Osteocyte (in vitro differentiated cells): Measurements from ENCODE around the gene TBC1D5. TPM values are rescaled to one million over a fixed set of nuclear protein-coding genes. Genes with fewer than 3 reads are reported as not detected.
"Not testable (repeated sequence)": the region's sequence is repeated elsewhere in the genome, so short reads cannot be mapped to it uniquely, and the experiment has no call there.

Experiments
- DNase-seq: peaks from one replicate; pipeline ENCODE4 v3.0.0; 2021; ENCODE audit warnings: mixed read lengths; ENCODE audit not compliant: unreplicated experiment; ENCODE audit errors: extremely low spot score
- H3K27ac Mint-ChIP-seq: one replicate; pipeline ENCODE4 v1.8.0; 2021; ENCODE audit warnings: mild to moderate bottlenecking, mixed read lengths; ENCODE audit not compliant: unreplicated experiment
- H3K27me3 Mint-ChIP-seq: one replicate; pipeline ENCODE4 v1.8.0; 2021; ENCODE audit warnings: mixed read lengths; ENCODE audit not compliant: unreplicated experiment
- H3K36me3 Mint-ChIP-seq: one replicate; pipeline ENCODE4 v1.8.0; 2021; ENCODE audit warnings: mixed read lengths; ENCODE audit not compliant: unreplicated experiment
- H3K4me1 Mint-ChIP-seq: one replicate; pipeline ENCODE4 v1.8.0; 2021; ENCODE audit warnings: mixed read lengths; ENCODE audit not compliant: unreplicated experiment
- H3K4me3 Mint-ChIP-seq: one replicate; pipeline ENCODE4 v1.8.0; 2021; ENCODE audit warnings: mild to moderate bottlenecking, moderate library complexity, mixed read lengths; ENCODE audit not compliant: unreplicated experiment
- H3K9me3 Mint-ChIP-seq: one replicate; pipeline ENCODE4 v1.8.0; 2021; ENCODE audit warnings: mixed read lengths; ENCODE audit not compliant: unreplicated experiment
- total RNA-seq: library from RNA; stranded (reverse); gene quantifications from 2 replicates; pipeline ENCODE4 v1.2.1, GENCODE V29; 2021
- TF ChIP-seq, protein P1 (sequence below): fragments of 200-600 bp; sonication (generic); IDR thresholded peaks from 2 replicates; pipeline ENCODE4 v1.5.0; 2021; ENCODE audit warnings: antibody characterized with exemption, mild to moderate bottlenecking, moderate library complexity

TBC1D5 gene
- total RNA-seq, 1 donor from 2014 or later: 69.2 TPM

DNA sequence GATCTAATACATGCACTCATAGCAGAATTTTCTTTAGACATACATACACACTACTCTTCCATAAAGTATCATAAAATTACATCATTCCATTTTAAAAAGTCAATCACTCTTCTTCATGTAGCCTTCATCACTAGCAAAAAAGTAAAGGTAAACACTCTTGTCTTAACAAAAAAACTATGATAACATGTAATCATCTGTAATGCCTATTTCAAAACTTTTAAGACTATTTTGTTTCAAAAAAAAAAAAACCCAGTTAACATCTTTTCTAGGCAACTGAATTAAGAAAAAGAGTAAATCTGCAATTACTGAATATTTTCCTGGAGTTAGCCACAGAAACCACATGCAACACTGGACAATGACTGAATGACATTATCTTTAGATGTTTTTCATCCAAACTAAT, 4.8 kb downstream of the TBC1D5 start:
- no peaks in the 10 kb centered on the region for H3K27me3 Mint-ChIP-seq
- no peak overlapping the region for H3K27ac Mint-ChIP-seq
- H3K36me3 Mint-ChIP-seq: peaks cover 8% of the 10 kb centered on the region
- DNase-seq: no peak
- H3K4me3 Mint-ChIP-seq: no peak overlapping the region
- peaks cover 3% of the 10 kb centered on the region for H3K9me3 Mint-ChIP-seq
- TF ChIP-seq, protein P1, sequence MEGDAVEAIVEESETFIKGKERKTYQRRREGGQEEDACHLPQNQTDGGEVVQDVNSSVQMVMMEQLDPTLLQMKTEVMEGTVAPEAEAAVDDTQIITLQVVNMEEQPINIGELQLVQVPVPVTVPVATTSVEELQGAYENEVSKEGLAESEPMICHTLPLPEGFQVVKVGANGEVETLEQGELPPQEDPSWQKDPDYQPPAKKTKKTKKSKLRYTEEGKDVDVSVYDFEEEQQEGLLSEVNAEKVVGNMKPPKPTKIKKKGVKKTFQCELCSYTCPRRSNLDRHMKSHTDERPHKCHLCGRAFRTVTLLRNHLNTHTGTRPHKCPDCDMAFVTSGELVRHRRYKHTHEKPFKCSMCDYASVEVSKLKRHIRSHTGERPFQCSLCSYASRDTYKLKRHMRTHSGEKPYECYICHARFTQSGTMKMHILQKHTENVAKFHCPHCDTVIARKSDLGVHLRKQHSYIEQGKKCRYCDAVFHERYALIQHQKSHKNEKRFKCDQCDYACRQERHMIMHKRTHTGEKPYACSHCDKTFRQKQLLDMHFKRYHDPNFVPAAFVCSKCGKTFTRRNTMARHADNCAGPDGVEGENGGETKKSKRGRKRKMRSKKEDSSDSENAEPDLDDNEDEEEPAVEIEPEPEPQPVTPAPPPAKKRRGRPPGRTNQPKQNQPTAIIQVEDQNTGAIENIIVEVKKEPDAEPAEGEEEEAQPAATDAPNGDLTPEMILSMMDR: no peak
- peaks cover 30% of the 10 kb centered on the region for H3K4me1 Mint-ChIP-seq

DNA sequence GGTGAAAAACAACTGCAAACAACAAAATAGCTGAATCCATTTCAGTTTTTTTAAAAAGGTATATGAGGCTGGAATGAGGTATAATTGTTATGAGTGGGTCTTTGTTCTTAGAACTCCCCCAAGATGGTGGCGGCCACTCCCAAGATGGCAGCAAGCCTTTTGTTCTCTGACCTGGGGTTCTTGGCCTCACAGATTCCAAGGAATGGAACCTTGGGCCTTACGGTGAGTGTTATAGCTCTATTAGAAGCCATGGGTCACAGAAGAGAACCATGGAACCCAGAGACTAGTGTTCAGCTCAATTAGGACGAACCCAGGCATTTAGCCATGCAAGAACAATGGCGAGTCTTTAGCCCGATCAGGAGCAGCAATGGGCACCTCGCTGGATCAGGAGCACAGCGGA, 7.1 kb downstream of the TBC1D5 start:
- Mint-ChIP-seq H3K36me3 (peaks cover 17% of the 10 kb centered on the region), H3K4me1 (peaks cover 18% of the 10 kb centered on the region), H3K9me3 (peaks cover 12% of the 10 kb centered on the region)
- H3K27me3 Mint-ChIP-seq, H3K27ac Mint-ChIP-seq, DNase-seq, H3K4me3 Mint-ChIP-seq: not testable (repeated sequence)

DNA sequence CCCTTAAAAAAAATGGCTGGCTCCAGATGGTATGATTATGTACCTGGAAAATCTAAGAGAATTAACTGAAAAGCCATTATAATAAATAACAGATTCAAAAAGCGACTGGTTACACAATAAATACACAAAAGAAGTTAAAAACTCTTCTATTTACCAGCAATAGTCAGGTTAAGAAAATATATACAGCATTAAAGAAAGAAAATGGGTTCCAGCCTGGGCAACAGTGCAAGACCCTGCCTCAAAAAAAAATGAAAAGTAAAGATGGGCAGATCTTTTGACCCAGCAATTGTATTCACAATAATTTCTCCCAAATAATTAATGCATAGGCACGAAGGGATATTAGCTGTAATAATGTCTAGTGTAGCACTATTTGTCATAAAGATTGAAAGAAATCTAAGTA, 8.7 kb downstream of the TBC1D5 start:
- peaks cover 17% of the 10 kb centered on the region for H3K36me3 Mint-ChIP-seq
- H3K4me3 Mint-ChIP-seq: no peak overlapping the region
- H3K4me1 Mint-ChIP-seq: peaks cover 9% of the 10 kb centered on the region
- peaks cover 15% of the 10 kb centered on the region for H3K9me3 Mint-ChIP-seq
- no peaks in the 10 kb centered on the region for H3K27me3 Mint-ChIP-seq
- no peak overlapping the region for H3K27ac Mint-ChIP-seq
- TF ChIP-seq, protein P1: no peak
- no peak for DNase-seq

DNA sequence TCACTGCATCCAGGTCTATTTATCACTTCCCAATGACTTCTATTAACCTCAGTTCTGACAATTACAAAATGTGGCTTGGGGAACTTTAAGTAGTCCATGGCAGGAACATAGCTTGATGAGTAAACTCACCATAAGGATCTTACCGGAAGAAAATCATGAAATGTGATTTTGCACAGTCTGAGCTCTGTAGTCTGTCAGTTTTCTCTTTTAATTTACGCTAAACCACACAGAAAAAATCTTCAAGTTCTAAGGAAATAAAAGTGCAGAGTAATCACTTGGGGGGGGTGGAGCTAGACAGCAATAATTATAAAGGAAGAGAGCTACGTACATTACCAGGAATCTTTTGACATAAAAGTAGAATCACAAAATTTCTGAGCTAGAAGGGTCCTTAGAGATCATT, 9.2 kb downstream of the TBC1D5 start:
- H3K9me3 Mint-ChIP-seq: peaks cover 15% of the 10 kb centered on the region
- no peaks in the 10 kb centered on the region for H3K27me3 Mint-ChIP-seq
- no peak overlapping the region for H3K4me3 Mint-ChIP-seq
- TF ChIP-seq, protein P1: no peak
- no peak for DNase-seq
- no peak overlapping the region for H3K27ac Mint-ChIP-seq
- H3K36me3 Mint-ChIP-seq: peaks cover 19% of the 10 kb centered on the region
- H3K4me1 Mint-ChIP-seq: peaks cover 9% of the 10 kb centered on the region

DNA sequence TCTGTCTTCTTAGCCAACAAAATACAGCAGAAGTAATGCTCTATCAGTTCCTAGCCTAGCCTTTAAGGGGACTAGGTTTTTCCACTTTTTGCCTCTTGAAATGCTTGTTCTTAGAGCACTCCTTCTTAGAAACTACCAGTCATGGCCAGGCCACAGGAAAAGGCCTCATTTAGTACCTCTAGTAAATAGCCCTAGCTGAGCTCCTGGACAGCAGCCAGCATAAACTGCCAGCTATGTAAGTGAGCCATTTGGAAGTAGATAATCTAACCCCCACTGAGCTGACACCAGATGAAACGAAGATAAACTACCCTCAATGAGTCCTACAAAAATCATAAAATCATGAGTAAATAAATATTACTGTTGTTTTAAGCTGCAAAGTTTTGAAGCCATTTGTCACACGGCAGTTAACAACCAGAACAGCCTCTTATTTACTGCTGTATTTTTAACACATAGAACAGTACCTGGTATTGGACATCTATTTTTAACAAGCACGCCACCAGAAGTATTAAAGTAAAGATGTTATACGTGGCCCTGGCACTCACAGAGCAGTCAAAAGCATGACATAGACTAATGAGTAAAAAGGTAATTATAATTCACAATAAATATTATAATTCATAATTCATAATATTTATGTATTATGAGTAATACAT, 12.0 kb downstream of the TBC1D5 start:
- Mint-ChIP-seq H3K27ac (no peak overlapping the region), H3K9me3 (peaks cover 15% of the 10 kb centered on the region), H3K4me3 (no peak overlapping the region), H3K36me3 (peaks cover 35% of the 10 kb centered on the region), H3K4me1 (peaks cover 4% of the 10 kb centered on the region), H3K27me3 (no peaks in the 10 kb centered on the region)
- TF ChIP-seq, protein P1: no peak
- DNase-seq: no peak
